SK-N-SH (cell line): ENCODE measurements around the gene LILRB3. TPM values are rescaled to one million over a fixed set of nuclear protein-coding genes. Genes with fewer than 3 reads are reported as not detected.

Source experiments
- CTCF ChIA-PET: fragments of 300-600, 350-600 bp; formaldehyde crosslinking; extraction: SDS; loops from one replicate; lab custom pipeline; 2021; lab: Yijun Ruan, JAX
- POLR2A ChIA-PET: fragments of 350-600 bp; sonication (Branson Sonifier 250); formaldehyde crosslinking; extraction: SDS; loops from one replicate; lab custom pipeline; 2020; ENCODE audit warnings: antibody characterized with exemption, inconsistent platforms; lab: Yijun Ruan, JAX
- DNase-seq: peaks from one replicate; pipeline ENCODE4 v3.0.0; 2012
- H2AFZ ChIP-seq: fragments of 200-600 bp; sonication (generic); 2 replicates; pipeline ENCODE4 v1.8.1; 2016; ENCODE audit warnings: antibody characterized with exemption, mild to moderate bottlenecking, low read depth
- H3F3A ChIP-seq: fragments of 200-600 bp; sonication (generic); replicated peaks from 2 replicates; pipeline ENCODE3; 2016; ENCODE audit warnings: antibody characterized with exemption, mild to moderate bottlenecking; ENCODE audit not compliant: insufficient read depth
- H3K27ac ChIP-seq, 2 experiments: fragments of 200-500 bp in 1 of 2; fragments of 200-600 bp in 1 of 2; sonication (Bioruptor generic) in 1 of 2; sonication (generic), shearing (Covaris generic) in 1 of 2; 2 replicates each; pipeline versions ENCODE4 v1.5.1 to v1.6.1; 2014 to 2016; ENCODE audit warnings: low read depth in 2 of 2, inconsistent platforms in 1 of 2, low read length in 1 of 2, mild to moderate bottlenecking in 1 of 2, mixed read lengths in 1 of 2
- H3K27me3 ChIP-seq: fragments of 200-600 bp; sonication (generic), shearing (Covaris generic); 2 replicates; pipeline ENCODE4 v1.6.1; 2016; ENCODE audit warnings: mixed run types; ENCODE audit not compliant: insufficient read depth
- H3K36me3 ChIP-seq, 2 experiments: fragments of 200-500 bp in 1 of 2; fragments of 200-600 bp in 1 of 2; sonication (Bioruptor generic) in 1 of 2; sonication (generic) in 1 of 2; replicated peaks in 1 of 2; 2 replicates each; pipeline versions ENCODE3 to v1.5.1; 2014 to 2016; ENCODE audit warnings: low read length in 1 of 2, mild to moderate bottlenecking in 1 of 2; ENCODE audit not compliant: insufficient read depth in 2 of 2, control insufficient read depth in 1 of 2
- H3K4me1 ChIP-seq, 2 experiments: fragments of 200-500 bp in 1 of 2; fragments of 200-600 bp in 1 of 2; sonication (Bioruptor generic) in 1 of 2; sonication (generic), shearing (Covaris generic) in 1 of 2; 2 replicates each; pipeline versions ENCODE4 v1.5.1 to v1.6.1; 2014 to 2016; ENCODE audit warnings: low read depth in 1 of 2, low read length in 1 of 2, mixed run types in 1 of 2; ENCODE audit not compliant: insufficient read depth in 2 of 2, control insufficient read depth in 1 of 2
- H3K4me2 ChIP-seq: fragments of 200-600 bp; sonication (generic), shearing (Covaris generic); 2 replicates; pipeline ENCODE4 v1.6.1; 2017; ENCODE audit warnings: mixed run types
- H3K4me3 ChIP-seq, 2 experiments: fragments of 200-500 bp in 1 of 2; fragments of 200-600 bp in 1 of 2; sonication (Bioruptor generic) in 1 of 2; sonication (generic), shearing (Covaris generic) in 1 of 2; 2 replicates each; pipeline versions ENCODE4 v1.5.1 to v1.8.1; 2014 to 2016; ENCODE audit warnings: low read depth in 2 of 2, inconsistent platforms in 1 of 2, low read length in 1 of 2, mild to moderate bottlenecking in 1 of 2, mixed read lengths in 1 of 2, moderate library complexity in 1 of 2
- H3K79me2 ChIP-seq: fragments of 200-600 bp; sonication (generic); 2 replicates; pipeline ENCODE4 v1.8.1; 2017; ENCODE audit warnings: mild to moderate bottlenecking; ENCODE audit not compliant: insufficient read depth
- H3K9ac ChIP-seq: fragments of 200-600 bp; sonication (generic); 2 replicates; pipeline ENCODE4 v1.6.1; 2017; ENCODE audit warnings: mixed run types
- H3K9me2 ChIP-seq: fragments of 200-600 bp; sonication (generic); 2 replicates; pipeline ENCODE4 v1.6.1; 2017; ENCODE audit warnings: mixed run types
- H3K9me3 ChIP-seq: fragments of 200-600 bp; sonication (generic); 2 replicates; pipeline ENCODE4 v1.6.1; 2017; ENCODE audit warnings: mixed run types, mild to moderate bottlenecking, moderate library complexity
- H4K20me1 ChIP-seq: fragments of 200-600 bp; sonication (generic); 2 replicates; pipeline ENCODE4 v1.6.1; 2017; ENCODE audit warnings: mild to moderate bottlenecking, mixed run types; ENCODE audit not compliant: insufficient read depth
- FOSL2 ChIP-seq: IDR thresholded peaks from 2 replicates; pipeline ENCODE4 v1.4.0; 2012; ENCODE audit warnings: low read depth, mild to moderate bottlenecking, moderate library complexity, borderline replicate concordance
- FOXJ3 ChIP-seq: sonication (generic); formaldehyde crosslinking; IDR thresholded peaks from 2 replicates; pipeline ENCODE4 v1.5.1; 2020; ENCODE audit warnings: mild to moderate bottlenecking, missing genetic modification reagents
- FOXM1 ChIP-seq: IDR thresholded peaks from 2 replicates; pipeline ENCODE4 v1.4.0; 2012; ENCODE audit warnings: low read depth, mild to moderate bottlenecking
- POLR2AphosphoS5 ChIP-seq: IDR thresholded peaks from 2 replicates; pipeline ENCODE4 v1.6.1; 2012; ENCODE audit warnings: low read depth, low read length
- RCOR1 ChIP-seq: fragments of 150-350 bp; IDR thresholded peaks from 2 replicates; pipeline ENCODE4 v1.6.1; 2017; ENCODE audit warnings: antibody characterized with exemption, low read length
- REST ChIP-seq: IDR thresholded peaks from 2 replicates; pipeline ENCODE4 v1.6.1; 2012; ENCODE audit warnings: mild to moderate bottlenecking, low read depth, low read length, moderate library complexity
- RFX5 ChIP-seq: IDR thresholded peaks from 2 replicates; pipeline ENCODE4 v1.6.1; 2012; ENCODE audit warnings: mild to moderate bottlenecking, improper control_type of control experiment, low read length
- TCF12 ChIP-seq: IDR thresholded peaks from 2 replicates; pipeline ENCODE4 v1.4.0; 2012
- YY1 ChIP-seq: IDR thresholded peaks from 2 replicates; pipeline ENCODE4 v1.4.0; 2012; ENCODE audit warnings: low read depth, mild to moderate bottlenecking
- WGBS: methylation state at CpG from one replicate; pipeline ENCODE4 v1.1.6; 2017; ENCODE audit warnings: low lambda C conversion rate; 5-methylcytosine and 5-hydroxymethylcytosine counted together
- polyA plus RNA-seq, 3 experiments: library from polyadenylated mRNA; depleted of rRNA; stranded (reverse); fragments of >200 nt; gene quantifications; 2 replicates each; pipeline ENCODE4 v1.2.3, GENCODE V29; 2012
- TF ChIP-seq, protein P1 (sequence below): fragments of 200-600 bp; sonication (generic); IDR thresholded peaks from 2 replicates; pipeline ENCODE4 v1.6.1; 2017; ENCODE audit warnings: antibody characterized with exemption, mild to moderate bottlenecking, moderate library complexity
- TF ChIP-seq, protein P2 (sequence below): IDR thresholded peaks from 2 replicates; pipeline ENCODE4 v1.4.0; 2012; ENCODE audit warnings: low read depth, borderline replicate concordance

Gene LILRB3
- polyA plus RNA-seq, 1 of the 3 experiments (the other 2 are of a cell fraction): not detected

GRCh38 chr19:54206030-54206830, 16.6 kb downstream of the LILRB3 start:
- CTCF ChIA-PET: no interaction called here

More at GRCh38 chr19:54206030-54206830, 16.6 kb downstream of the LILRB3 start:
- H3K79me2 ChIP-seq: peaks cover 74% of the 10 kb centered on the region
- WGBS: 93% methylated on average over 23 of the region's 27 CpGs
- H2AFZ ChIP-seq: no peak overlapping the region
- H3K9me2 ChIP-seq: no peaks in the 10 kb centered on the region
- H3F3A ChIP-seq: peaks cover 76% of the 10 kb centered on the region
- no peak for DNase-seq
- POLR2A ChIA-PET: no interaction called here
- no peaks in the 10 kb centered on the region for H3K9me3 ChIP-seq
- peaks cover 100% of the 10 kb centered on the region for H4K20me1 ChIP-seq
- peaks cover 53 to 64% of the 10 kb centered on the region in 2 experiments for H3K4me1 ChIP-seq
- no peak for TF ChIP-seq FOSL2
- TF ChIP-seq RFX5: no peak
- TF ChIP-seq FOXM1: no peak
- TF ChIP-seq, protein P1, sequence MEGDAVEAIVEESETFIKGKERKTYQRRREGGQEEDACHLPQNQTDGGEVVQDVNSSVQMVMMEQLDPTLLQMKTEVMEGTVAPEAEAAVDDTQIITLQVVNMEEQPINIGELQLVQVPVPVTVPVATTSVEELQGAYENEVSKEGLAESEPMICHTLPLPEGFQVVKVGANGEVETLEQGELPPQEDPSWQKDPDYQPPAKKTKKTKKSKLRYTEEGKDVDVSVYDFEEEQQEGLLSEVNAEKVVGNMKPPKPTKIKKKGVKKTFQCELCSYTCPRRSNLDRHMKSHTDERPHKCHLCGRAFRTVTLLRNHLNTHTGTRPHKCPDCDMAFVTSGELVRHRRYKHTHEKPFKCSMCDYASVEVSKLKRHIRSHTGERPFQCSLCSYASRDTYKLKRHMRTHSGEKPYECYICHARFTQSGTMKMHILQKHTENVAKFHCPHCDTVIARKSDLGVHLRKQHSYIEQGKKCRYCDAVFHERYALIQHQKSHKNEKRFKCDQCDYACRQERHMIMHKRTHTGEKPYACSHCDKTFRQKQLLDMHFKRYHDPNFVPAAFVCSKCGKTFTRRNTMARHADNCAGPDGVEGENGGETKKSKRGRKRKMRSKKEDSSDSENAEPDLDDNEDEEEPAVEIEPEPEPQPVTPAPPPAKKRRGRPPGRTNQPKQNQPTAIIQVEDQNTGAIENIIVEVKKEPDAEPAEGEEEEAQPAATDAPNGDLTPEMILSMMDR: no peak
- no peak for TF ChIP-seq TCF12
- no peak for TF ChIP-seq POLR2AphosphoS5
- no peak for TF ChIP-seq RCOR1
- TF ChIP-seq, protein P2, sequence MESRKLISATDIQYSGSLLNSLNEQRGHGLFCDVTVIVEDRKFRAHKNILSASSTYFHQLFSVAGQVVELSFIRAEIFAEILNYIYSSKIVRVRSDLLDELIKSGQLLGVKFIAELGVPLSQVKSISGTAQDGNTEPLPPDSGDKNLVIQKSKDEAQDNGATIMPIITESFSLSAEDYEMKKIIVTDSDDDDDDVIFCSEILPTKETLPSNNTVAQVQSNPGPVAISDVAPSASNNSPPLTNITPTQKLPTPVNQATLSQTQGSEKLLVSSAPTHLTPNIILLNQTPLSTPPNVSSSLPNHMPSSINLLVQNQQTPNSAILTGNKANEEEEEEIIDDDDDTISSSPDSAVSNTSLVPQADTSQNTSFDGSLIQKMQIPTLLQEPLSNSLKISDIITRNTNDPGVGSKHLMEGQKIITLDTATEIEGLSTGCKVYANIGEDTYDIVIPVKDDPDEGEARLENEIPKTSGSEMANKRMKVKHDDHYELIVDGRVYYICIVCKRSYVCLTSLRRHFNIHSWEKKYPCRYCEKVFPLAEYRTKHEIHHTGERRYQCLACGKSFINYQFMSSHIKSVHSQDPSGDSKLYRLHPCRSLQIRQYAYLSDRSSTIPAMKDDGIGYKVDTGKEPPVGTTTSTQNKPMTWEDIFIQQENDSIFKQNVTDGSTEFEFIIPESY: no peak
- no peak for TF ChIP-seq YY1
- TF ChIP-seq FOXJ3 (CRISPR knock-in tag): no peak
- TF ChIP-seq REST: no peak
- H3K4me3 ChIP-seq: no peak overlapping the region
- H3K4me2 ChIP-seq: no peak overlapping the region; the same call in 1 of the 2 replicates
- H3K27ac ChIP-seq: no peak overlapping the region
- no peak overlapping the region for H3K9ac ChIP-seq
- peaks cover 64 to 70% of the 10 kb centered on the region in 2 experiments for H3K36me3 ChIP-seq
- no peaks in the 10 kb centered on the region for H3K27me3 ChIP-seq
